SH-SY5Y (cell line): ENCODE data around the gene SURF2.

Source experiments
- GATA2 ChIP-seq: IDR thresholded peaks from 2 replicates; pipeline ENCODE4 v1.6.1; 2011; ENCODE audit warnings: mild to moderate bottlenecking, low read depth, low read length
- GATA3 ChIP-seq: IDR thresholded peaks from 2 replicates; pipeline ENCODE4 v1.6.1; 2011; ENCODE audit warnings: low read depth, mild to moderate bottlenecking, low read length, moderate library complexity

The SURF2 gene

DNA sequence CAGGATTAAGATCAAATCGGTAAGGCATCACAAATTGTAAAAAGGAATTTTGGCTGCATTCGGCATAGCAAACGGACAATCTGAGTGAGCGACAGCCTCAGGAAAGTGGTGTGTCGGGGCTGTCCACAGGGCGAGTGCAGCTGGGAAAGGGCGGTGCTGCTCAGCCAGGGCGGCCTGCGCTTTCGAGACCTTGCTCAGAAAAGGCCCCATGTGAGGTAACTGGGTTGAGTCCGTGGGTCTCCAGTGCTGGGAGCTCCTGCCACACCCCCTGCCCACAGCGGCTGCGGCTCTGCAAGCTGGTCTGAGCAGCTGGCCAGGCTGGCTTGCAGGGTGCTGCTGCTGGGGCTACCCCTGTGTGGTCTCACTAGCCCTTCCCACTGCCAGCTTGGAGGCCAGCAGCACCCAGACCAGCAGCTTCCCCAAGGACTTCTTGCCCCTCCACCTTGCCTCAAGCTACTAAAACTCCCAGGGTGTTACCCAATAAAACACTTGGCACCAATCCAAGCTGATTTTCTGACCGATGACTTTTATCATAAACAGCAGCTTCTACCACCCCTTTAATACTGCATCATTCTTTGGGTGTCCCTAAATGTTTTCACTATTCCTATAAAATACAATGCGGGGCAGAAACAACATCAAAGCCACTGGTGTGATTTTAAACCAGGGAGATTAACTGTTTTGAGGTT lies 6.2 kb downstream of the SURF2 start:
- TF ChIP-seq GATA3 (no peak), GATA2 (no peak)

DNA sequence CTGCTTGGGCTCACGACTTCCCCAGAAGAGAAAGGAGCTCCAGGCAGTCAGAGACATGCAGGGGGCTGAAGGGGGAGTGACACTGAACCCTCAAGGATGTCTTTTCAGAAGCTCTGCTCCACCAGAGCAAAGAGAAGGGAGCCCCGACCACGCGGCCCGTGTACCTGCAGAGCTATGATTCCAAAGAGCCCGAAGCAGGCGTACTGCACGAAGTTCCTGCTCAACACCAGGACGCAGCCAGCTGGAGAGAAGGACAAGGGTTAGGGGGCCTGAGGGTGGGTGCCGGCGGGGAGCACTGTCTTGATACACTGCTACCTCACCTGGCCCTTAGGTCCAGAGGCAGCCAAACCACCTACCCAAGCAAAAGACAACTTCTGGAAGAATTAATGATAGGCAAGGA lies 10.1 kb downstream of the SURF2 start:
- no peak for TF ChIP-seq GATA3
- TF ChIP-seq GATA2 = no peak

DNA sequence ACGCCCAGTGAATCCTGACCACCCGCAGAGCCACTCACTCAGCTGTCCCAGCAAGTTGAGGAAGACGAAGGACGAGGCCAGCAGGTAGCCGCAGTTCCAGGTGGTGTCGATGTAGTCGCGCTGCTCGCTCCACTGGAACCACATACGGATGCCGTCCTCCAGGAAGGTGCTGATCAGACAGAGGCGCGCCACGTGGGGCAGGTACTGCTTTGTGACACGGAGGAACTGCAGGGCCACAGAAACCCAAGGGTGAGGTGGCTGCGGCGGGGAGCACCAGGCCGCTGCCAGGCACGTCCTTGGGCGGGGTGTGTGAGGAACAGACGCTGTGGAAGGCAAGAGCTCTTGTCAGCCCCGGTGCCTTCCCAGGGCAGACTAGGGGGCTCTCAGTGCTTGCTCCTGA lies 10.9 kb downstream of the SURF2 start:
- TF ChIP-seq GATA2 = no peak
- no peak for TF ChIP-seq GATA3

DNA sequence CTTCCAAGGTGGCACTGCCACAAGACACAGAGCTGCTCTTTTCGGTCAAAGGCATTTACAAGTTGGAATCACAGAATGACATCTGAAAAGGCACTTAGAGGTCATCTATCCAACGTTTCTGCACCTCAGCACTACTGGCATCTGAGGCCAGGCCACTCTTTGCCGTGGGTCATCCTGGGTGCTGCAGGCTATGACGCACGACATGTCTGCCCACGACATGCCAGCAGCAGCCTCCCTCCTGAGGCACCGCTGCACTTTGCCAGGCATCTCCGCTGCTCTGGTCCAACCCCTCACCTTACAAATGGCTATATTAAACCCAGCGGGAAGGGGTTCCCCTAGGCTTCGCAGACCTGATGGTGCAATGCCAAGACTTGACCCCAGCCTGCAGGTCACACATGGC lies 11.4 kb downstream of the SURF2 start:
- TF ChIP-seq GATA2 = no peak
- no peak for TF ChIP-seq GATA3

DNA sequence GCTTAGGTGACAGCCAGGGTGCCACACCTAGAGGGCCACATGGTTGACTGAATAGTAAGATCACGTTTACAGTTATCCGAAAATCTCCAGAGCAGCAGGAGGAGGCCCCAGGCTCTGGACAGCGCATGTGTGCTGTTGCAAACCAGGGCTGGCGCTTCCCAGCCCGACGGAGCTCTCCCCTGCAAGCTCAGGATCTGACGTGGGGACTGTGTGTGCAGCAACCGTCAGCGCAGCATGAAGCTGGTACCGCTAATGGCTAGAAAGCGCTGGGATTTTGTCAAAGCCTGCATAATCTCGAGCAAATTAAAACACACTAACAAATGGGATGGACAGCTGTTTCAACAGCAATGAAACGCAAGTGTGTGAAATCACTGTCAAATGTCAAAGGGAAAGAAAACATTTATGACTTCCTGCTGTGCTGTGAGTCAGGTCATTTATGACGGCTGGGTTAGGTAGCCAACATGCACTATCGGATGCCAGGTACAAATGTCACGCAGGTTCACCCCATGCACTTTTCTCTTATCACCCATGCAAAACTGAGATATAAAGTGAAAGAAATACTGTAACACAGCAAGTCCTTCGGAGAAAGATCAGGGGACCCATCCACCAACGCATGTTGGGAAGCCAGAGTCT lies 12.0 kb downstream of the SURF2 start:
- TF ChIP-seq GATA3 = no peak; the same call in 1 of the 2 replicates
- peak; percentile 90 for TF ChIP-seq GATA2

DNA sequence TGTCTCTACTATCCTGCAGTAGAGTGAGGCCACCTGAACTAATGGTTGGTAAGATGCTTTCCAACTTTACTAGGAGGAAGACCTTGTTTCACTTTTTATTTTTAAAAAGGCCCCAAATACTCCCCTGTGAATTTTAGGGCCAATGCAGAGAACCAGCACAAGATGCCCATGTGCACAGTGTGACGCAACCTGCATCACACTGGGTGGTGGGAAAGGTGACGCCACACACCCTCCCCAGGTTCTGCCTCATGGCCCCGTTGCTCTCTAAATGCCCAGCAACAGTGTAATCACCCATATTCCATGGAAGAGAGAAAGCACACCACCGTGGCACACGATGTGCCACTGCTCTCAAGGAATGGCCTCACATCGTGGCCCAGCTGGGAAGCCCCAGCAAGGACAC lies 13.1 kb downstream of the SURF2 start:
- TF ChIP-seq GATA3 = no peak
- no peak for TF ChIP-seq GATA2

DNA sequence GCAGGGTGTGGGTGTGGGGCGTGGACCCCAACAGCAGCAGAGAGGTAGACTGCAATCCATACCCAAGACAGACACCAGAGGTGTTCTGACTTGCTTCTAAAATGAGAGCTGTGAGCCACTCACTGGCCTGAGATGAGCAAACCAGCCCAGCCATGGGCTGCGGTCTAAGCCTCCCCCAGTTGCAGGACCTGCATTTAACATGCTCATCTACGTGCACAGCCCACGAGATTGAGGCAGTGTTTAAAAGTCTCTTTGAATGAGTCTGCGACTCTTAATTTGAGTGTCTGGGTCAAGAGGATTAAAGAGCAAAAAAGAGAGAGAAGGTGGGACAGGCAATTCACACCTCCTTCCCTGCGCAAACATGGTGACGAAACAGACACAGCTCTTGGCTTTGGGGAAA lies 13.6 kb downstream of the SURF2 start:
- TF ChIP-seq GATA3 (no peak), GATA2 (no peak)

DNA sequence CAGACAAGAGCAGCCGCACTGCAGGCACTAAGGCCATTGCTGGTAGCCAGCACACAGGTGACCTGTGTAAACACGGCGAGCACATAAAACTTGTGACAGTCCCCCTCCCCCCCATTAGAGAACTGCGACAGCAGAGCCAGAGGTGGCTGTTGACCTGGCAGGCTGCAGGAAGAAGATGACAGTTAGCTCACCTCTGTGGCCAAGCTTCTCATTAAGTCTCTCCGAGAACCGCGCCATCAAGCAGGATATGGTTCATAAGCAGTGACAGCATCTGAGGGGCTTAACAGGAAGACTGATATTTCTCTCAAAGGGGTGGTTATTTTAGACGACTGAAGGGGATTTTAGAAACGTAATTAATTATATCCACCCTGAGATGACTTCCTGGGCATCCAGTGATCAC lies 14.3 kb downstream of the SURF2 start:
- TF ChIP-seq GATA2 = no peak
- TF ChIP-seq GATA3 = no peak

DNA sequence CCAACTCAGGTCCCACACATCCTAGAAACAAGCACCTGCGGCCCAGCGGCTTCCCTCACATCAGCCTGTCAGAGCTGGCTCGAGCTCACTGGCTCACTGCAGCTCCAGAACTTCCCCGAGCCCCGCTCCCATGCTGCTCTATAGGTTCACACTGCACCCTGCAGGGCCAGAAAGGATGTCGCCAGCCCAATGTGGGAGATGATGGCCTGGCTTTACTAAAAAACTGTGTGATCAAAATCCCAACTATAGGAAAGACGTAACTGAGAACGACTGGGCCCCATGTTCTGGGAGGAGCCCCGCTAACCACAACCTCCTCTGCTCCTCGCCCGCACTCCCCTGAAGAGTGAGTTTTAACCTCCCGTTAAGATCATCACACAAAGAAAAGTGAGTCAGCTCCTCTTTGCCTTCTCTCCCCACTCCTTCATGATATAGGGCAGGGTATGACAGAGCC lies 14.9 kb downstream of the SURF2 start:
- TF ChIP-seq GATA3 (no peak), GATA2 (no peak)

DNA sequence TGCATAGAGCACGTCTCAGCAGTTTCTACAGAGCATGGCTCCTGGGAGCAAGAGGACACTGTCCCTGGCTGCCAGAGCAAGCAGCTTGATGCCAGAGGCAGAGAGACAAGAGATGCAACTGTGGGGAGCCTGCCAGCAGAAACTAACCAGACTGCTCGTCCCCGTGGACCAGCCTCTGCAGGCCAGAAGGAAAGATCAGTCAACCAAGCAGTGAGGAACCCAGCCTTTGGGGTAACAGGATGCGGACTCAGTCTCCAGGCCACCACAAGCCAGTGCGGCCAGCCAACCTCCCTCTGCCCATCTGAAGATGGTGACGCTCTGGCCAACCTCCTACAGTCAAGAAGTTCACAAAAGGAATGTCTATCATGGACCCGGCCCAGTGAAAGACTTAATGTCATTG lies 15.8 kb downstream of the SURF2 start:
- no peak for TF ChIP-seq GATA2
- no peak for TF ChIP-seq GATA3

DNA sequence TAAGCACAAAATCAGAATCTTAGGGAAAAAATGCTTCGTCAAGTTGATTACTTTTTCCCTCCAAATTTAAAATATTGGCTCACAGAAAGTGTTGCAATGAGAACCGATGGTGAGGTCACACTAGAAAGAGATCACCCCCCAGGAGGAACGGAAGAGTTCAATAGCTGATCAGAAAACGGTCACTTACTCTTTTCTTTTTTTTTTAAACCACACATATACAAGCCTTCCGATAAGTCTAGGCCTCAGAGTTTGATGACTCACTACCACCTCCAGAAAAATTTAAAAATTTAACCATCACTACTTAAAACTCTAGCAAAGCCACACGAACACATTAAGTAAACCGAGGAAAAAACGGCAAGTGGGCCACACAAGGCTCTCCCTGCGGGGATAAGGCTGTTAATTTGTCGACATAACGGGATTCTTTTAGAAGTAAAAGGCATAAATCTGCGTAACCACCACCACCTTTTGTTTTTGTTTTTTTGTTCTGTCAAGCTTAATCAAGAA lies 18.3 kb downstream of the SURF2 start:
- TF ChIP-seq GATA3 (no peak), GATA2 (no peak)

DNA sequence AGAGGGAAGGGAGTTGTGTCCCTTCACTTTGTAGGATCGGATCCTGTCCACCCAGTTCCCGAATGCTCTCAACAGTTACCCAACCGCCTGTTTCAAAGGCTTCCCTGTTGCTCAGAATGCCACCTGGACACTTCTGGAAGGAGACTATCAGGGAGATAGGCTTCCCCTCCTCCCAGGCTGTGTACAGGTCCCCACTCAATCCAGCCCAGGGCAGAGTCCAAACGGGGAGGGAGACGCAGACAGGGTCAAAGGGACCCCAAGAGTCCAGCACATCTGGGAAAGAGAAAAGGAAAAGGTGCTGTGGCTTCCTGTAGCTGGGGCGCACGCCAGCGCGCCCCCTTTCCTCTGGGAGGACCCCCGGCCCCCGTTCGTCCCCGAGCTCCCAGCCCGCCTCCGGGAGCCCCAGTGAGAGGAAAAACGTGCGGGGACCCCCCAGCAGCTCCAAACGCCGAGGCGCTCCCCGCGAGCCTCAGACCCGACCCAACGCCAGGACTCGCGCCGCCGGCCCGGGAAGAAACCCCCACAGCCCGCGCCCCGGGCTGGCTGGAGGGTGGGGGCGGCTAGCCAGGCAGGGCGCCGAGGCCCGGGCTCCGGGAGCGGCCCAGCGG lies 18.9 kb downstream of the SURF2 start:
- TF ChIP-seq GATA2 (no peak), GATA3 (no peak)

DNA sequence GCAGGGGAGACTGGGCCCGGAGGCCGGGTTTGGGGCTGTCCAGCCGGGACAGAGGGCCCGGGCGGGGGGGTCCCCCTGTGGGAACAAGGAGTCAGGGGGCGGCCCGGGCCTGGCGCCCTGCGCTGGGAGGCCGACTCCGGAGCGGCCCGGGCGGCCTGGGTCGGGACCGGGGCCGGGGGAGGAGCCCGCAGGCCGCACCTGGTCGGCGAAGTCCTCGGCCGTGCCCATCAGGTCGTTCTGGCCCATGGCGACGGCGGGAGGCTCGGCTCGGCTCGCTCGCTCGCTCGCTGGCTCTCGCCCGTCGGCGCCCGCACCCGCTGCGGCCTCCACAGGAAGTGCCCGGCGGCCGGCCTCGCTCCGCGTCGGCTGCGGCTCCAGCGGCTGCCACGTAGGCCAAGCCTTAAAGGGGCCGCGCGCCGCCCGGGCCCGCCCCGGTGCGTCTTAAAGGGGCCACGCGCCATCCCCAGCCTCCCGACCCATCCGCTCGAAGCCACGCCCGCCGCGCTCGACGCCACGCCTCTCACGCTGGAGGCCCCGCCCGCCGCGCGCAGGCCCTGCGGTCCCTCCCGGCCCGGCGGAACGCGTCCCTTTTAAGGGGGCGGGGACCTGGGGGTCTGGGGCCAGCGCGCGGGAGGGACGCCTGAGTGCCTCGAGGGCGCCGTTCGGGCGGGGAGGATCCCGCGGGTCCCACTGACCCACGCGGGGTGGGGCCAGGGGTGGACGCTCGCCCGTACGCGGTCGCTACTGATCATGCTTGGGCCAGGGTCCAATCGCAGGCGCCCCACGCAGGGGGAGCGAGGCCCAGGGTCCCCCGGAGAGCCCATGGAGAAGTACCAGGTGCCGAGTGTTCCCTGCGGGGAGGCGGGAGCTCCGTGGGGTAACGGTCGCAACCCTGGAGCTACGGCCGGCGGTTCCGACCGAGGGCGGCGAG lies 19.6 kb downstream of the SURF2 start, which contains the start of the genes STKLD1 and SURF4:
STKLD1 (plus strand) TSS at position 643 of the 931 bp plus-strand sequence; CDS start at position 751, 108 bp downstream.
SURF4 (minus strand) TSS at position 337 of the 931 bp plus-strand sequence; CDS start at position 246, 91 bp downstream.
- no peak for TF ChIP-seq GATA2
- no peak for TF ChIP-seq GATA3
